Measurements from ENCODE around the gene AEN. TPM values are rescaled to one million over a fixed set of nuclear protein-coding genes. Genes with fewer than 3 reads are reported as not detected.

The AEN gene
- polyA plus RNA-seq, 6 donors from 2014 or later: 28.2 to 73.0 (median 40.2) TPM

Other genes with a start within 250 kb of the AEN start
- 10 to 100 TPM; 32.0 to 68.3 (median 53.2) TPM for gene MRPL46, start 154.0 kb upstream of the AEN start, polyA plus RNA-seq (ENCODE audit: low read depth in 6 of 6)
- 10 to 100 TPM; 46.6 to 72.4 (median 60.3) TPM for gene MRPS11, start 153.6 kb upstream of the AEN start, polyA plus RNA-seq (ENCODE audit: low read depth in 6 of 6)
- gene DET1, start 74.7 kb upstream of the AEN start, polyA plus RNA-seq (ENCODE audit: low read depth in 6 of 6): 1 to 10 TPM; 1.1 to 3.5 (median 1.9) TPM
- 1,000 to 10,000 TPM in 2 of 6 donors, 100 to 1,000 TPM in 4; 638 to 1,304 (median 969) TPM for gene ISG20, start 17.7 kb downstream of the AEN start, polyA plus RNA-seq (ENCODE audit: low read depth in 6 of 6)
- under 1 TPM in 1 of 6 donors, not detected in 5; 0.17 TPM for gene ACAN, start 182.1 kb downstream of the AEN start, polyA plus RNA-seq (ENCODE audit: low read depth in 6 of 6)